ENCODE measurements around the gene C5orf63.
"Not testable (repeated sequence)": the region's sequence is repeated elsewhere in the genome, so short reads cannot be mapped to it uniquely, and the experiment has no call there.

The C5orf63 gene

GRCh38 chr5:127072861-127073846 lies at the start of gene C5orf63:
TSS of gene C5orf63 (minus strand) at chr5:127073502. CDS start at chr5:127058995, 14,507 bp downstream.
- peak; percentile 35 for DNase-seq (ENCODE audit: low read depth)

GRCh38 chr5:127112347-127112864 lies 39.1 kb upstream of the C5orf63 start:
- DNase-seq (ENCODE audit: low read depth): peak; percentile 10

- DNase-seq (ENCODE audit: low read depth): no peak
Observed at GRCh38 chr5:127111112-127111511, 37.8 kb upstream of the C5orf63 start.

DNA sequence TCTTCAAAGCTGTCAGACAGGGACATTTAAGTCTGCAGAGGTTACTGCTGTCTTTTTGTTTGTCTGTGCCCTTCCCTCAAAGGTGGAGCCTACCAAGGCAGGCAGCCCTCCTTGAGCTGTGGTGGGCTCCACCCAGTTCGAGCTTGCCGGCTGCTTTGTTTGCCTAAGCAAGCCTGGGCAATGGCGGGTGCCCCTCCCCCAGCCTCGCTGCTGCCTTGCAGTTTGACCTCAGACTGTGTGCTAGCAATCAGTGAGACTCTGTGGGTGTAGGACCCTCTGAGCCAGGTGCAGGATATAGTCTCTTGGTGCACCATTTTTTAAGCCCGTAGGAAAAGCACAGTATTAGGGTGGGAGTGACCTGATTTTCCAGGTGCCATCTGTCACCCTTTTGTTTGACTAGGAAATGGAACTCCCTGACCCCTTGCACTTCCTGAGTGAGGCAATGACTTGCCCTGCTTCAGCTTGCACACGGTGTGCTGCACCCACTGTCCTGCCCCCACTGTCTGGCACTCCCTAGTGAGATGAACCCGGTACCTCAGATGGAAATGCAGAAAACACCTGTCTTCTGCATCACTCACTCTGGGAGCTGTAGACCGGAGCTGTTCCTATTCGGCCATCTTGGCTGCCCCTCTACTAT lies 35.4 kb upstream of the C5orf63 start:
- not testable (repeated sequence) for DNase-seq (ENCODE audit: low read depth)

- peak; percentile 59 for DNase-seq (ENCODE audit: low read depth)
Observed at GRCh38 chr5:127101935-127102334, 28.6 kb upstream of the C5orf63 start.

DNA sequence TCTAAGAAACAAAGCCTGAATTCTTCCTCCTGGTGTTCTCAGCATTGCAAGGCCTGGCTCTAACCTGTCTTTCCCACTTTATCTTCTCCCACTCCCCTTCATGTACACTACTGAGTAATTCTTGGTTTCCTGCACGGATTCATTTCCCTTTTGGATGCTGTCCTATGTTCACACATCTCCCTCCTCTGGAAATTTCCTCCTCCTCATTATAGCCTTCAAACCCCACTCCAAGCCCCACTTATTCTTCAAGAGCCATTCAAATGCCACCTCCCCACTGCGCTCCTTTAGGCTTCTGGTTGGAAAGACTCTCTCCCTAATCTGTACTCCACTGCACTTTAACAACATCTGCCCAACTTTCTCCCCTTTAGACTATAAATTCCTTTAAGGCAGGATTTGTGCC lies 28.2 kb upstream of the C5orf63 start:
- no peak for DNase-seq (ENCODE audit: low read depth)

DNA sequence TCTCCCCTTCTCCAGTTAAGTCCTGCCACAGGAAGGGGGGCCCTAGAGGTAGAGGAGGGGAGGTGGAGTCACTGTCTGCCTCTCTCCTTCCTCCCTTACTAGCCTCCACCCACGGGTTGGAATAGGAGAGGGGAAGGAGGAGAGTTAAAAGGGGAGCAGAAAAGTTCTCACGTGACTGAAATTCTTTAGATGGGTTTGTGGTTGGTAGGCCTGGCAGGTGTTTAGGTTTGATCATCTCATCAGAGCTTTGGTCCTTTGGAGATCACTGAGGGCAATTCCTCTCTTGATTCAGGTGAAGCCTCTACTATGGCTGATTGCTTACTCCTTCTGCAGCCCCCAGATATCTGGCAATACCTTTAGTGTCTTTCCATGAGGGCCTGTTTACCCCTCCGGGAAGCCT lies 24.9 kb upstream of the C5orf63 start:
- DNase-seq (ENCODE audit: low read depth): no peak

DNA sequence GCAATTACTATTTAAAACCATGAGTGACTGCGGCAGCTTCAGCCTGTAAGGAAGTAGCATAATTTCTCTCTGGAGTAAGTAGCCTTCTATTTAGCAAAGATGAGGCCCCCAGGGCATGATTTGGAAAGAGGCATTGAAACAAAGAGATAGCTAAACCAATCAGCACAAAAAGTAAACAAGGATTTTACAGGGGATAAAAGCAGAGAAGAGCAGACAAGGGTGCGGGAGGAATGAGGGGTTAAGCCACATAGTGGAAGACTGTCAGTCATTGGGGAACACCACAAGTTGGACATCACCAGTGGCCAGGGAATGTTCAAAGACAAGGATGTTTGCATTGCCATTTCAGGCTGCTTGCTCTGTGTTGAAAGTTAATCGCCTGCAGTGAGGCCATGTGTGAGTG lies 24.0 kb upstream of the C5orf63 start:
- no peak for DNase-seq (ENCODE audit: low read depth)

DNA sequence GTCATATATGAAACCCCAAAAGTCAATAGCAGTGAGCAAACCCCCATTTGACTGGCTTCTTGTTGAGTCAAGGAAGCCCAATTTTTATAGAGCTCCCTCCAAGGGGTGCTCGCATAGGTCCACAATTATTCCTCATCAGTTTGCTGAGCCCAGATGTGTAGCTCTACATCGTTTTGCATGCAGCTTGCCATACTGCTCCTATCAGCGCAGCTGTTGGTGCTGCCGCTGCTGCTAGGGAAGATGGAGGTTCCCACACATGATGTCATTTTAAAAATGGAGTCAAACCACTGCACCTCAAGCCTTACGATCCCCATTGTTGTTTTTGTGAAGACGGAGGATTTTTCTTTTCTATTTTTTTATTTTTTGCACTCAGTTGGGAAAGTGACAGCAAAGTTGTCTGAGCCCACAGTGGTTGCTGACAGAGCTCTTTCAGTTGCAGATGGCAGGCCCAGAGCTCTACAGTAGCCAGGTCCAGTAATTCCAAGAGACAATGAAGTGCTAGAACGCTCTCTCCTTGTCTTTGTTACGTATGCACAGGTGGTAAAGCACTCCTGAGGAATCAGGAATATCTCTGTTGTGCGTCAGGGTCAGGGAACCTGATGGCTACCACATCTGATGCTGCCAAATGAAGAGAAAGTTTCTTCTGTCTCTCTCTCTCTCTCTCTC lies 23.2 kb upstream of the C5orf63 start:
- no peak for DNase-seq (ENCODE audit: low read depth)

DNA sequence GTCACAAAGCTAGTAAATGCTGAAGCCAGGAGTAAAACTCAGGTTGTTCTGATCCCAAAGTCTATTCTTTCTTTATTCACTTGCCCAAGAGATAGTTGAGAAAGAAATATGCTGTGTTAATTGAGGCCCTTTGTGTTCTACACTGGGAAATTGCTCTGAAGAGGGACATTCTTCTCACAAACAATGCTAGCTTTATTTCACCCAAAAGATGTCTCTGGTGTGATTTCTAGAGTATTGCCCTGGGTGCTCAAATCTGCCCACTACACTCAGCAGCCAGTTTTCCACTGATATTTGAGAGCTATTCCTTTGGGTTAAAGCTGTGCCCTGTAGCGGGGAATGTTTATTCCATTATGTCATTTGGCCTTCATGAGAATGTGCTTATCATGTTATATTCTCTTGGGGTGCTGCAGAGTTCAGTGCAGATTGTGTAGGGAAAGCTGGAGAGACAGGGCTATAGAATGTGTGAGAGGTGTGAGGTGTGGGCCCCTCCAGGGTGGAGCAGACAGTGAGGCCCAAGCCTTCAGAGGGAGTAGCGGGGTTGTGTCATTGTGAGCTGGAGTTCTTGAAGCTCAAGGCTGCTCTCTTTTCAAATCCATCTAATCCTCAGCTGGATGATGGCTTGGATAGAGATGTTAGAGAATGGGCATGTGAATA lies 21.0 kb upstream of the C5orf63 start:
- DNase-seq (ENCODE audit: low read depth): no peak

- peak; percentile 83 for DNase-seq (ENCODE audit: low read depth)
Observed at GRCh38 chr5:127092690-127093089, 19.4 kb upstream of the C5orf63 start.

- no peak for DNase-seq (ENCODE audit: low read depth)
Observed at GRCh38 chr5:127089191-127089590, 15.9 kb upstream of the C5orf63 start.

GRCh38 chr5:127088251-127088650 lies 14.9 kb upstream of the C5orf63 start:
- DNase-seq (ENCODE audit: low read depth): peak; percentile 100

DNA sequence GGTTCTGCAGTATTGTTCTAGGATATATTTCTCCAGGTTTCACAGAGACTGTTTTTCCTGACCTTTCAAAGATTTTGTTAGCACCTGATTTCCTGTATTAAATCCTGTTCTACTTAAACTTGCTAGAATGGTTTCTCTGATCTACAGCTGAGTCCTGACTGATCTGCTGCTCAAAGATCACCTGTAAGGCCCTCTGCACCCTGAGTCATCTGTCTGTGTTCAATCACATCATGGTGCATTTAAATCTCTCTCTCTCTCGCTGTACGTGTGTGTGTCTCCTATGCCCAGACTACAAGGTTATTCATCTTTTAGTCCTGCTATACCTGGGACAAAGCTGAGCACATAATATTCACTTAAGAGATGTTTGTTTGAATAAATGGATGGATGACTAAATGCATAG lies 13.3 kb upstream of the C5orf63 start:
- DNase-seq (ENCODE audit: low read depth): no peak

- DNase-seq (ENCODE audit: low read depth): no peak
Observed at GRCh38 chr5:127085796-127086195, 12.5 kb upstream of the C5orf63 start.

DNA sequence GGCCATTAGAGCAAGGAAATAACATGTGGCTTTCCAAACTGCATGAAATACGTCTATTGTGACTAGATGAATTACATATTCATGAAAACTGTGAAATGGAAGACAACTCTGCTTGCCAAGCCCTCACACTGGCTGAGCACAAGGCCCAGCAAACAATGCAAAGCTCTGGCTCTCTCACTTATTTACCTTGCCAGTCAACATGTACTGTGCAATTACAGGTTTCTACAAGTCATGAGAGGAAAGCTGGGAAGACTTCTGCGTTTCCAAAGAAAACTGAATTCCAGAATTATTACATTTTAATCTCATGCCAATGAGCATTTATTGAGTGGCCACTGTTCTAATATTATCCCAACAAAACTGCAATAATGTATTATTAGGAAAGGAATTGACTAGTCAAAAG lies 12.1 kb upstream of the C5orf63 start:
- no peak for DNase-seq (ENCODE audit: low read depth)

DNA sequence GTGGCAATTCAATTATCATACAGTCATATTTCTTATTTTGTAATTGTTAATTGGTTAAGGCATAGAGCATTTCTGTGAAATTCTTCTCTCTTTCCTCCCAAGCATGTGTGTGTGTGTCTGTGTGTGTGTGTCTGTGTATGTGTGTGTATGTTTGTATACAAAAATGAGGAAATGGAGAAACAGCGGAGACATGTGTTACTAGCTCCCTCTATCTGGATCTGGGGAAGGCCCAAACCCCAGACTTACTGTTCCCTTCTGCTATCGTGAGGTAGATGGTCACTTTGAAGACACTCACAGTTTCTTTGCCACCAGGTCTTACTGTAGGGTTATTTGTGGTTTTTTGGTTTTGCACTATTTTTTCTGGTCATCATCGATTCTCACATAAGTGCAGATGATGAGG lies 11.4 kb upstream of the C5orf63 start:
- DNase-seq (ENCODE audit: low read depth): no peak

- no peak for DNase-seq (ENCODE audit: low read depth)
Observed at GRCh38 chr5:127083711-127084110, 10.4 kb upstream of the C5orf63 start.

GRCh38 chr5:127079994-127080491 lies 6.7 kb upstream of the C5orf63 start:
- no peak for DNase-seq (ENCODE audit: low read depth)

- DNase-seq (ENCODE audit: low read depth): no peak
Observed at GRCh38 chr5:127077366-127077765, 4.1 kb upstream of the C5orf63 start.

DNA sequence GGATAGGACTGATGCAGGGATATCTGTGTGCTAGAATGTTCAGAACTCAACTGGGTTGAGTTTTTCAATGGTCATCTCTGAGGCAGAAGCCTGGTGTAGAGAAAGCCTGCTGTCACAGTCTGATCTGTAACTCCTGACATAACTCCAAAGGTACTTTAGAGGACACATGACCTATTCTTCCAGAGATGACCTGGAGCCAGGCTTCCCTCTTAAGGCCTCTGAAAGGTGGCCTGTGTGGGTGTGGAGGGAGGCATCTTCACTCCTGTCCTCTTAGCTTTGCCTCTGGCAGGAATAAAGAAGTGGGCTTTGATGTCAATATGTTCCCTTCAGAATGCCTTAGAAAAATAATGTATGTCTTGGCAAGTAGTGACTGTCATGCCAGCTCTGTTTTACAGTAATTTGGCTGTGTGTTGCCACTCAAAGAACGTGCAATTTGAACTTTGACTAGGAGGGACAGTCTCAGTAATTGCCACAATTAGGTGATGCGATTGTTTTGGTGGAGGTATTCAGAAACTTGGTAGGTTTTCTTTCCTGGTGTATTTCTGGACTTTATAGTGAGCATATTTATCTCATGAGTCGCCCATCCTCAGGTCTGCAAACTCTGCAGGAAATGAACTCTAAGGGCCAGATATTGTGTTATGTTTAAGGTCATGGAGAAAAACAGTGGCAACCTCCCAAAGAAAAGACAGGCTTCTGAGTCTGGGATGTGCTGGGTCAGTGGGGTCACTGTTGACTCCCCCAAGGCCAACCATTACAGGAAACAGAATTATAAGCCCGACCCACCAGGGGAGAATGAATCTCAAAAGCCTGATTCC lies 3.2 kb upstream of the C5orf63 start:
- no peak for DNase-seq (ENCODE audit: low read depth)

All from amniotic epithelial cell (primary cell).